Stimulated activated naive CD8-positive, alpha-beta T cell treated with anti-CD3 and anti-CD28 coated beads, Interleukin-15, Interleukin-2, amounts not matched to agents 100 ng/mL and 50 ng/mL, for 24 hours (primary cell): ENCODE measurements around the gene RTKN2.
A peak's percentile ranks its signal among the peaks of the same experiment; 100 is the strongest.
"Not testable (repeated sequence)": the region's sequence is repeated elsewhere in the genome, so short reads cannot be mapped to it uniquely, and the experiment has no call there.

Experiments
- H3K27ac Mint-ChIP-seq: one replicate; pipeline ENCODE4 v1.8.0; 2021; ENCODE audit warnings: mild to moderate bottlenecking, mixed read lengths
- H3K27me3 Mint-ChIP-seq: one replicate; pipeline ENCODE4 v1.8.0; 2021; ENCODE audit warnings: mixed read lengths
- H3K36me3 Mint-ChIP-seq: one replicate; pipeline ENCODE4 v1.8.0; 2021; ENCODE audit warnings: low read depth, mixed read lengths
- H3K4me1 Mint-ChIP-seq: one replicate; pipeline ENCODE4 v1.8.0; 2021; ENCODE audit warnings: low read depth, mixed read lengths
- H3K4me3 Mint-ChIP-seq: one replicate; pipeline ENCODE4 v1.8.0; 2021; ENCODE audit warnings: mild to moderate bottlenecking, mixed read lengths
- H3K9me3 Mint-ChIP-seq: one replicate; pipeline ENCODE4 v1.8.0; 2021; ENCODE audit warnings: mixed read lengths

The RTKN2 gene

DNA sequence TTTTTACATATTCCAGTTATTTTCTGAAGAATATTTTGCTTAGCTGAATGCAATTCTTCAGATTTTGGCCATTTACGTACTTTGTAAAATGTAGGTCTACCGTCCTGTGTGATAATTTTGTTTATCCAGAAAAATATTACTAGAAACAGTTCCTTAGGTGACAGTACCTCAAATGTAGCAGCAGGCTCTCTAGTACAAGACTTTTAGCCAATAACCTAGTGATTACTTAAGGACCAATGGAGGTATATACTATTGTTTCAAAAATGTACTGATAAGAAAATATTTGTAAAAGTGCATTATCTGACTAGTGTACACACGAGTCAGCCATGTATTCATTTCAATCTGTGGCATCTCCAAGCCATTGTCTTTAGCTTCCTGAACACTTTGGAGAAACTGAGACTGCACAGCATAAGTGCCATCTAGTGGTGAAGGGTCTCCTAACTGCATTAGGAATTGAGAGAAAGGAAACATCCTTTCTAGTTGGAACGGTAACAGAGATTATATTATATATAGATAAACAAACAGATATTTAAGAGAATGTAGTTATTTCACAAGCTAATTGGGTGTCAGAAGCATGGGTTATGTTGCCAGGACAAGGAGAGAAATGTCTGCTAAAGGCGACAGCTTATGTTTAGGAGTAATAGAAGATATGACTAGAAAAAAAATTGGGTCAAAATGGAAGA, 23.7 kb downstream of the RTKN2 start:
- H3K9me3 Mint-ChIP-seq = no peaks in the 10 kb centered on the region
- H3K27me3 Mint-ChIP-seq = no peaks in the 10 kb centered on the region
- no peaks in the 10 kb centered on the region for H3K36me3 Mint-ChIP-seq
- H3K4me3 Mint-ChIP-seq = no peak overlapping the region
- H3K4me1 Mint-ChIP-seq = peaks cover 38% of the 10 kb centered on the region
- H3K27ac Mint-ChIP-seq = no peak overlapping the region

DNA sequence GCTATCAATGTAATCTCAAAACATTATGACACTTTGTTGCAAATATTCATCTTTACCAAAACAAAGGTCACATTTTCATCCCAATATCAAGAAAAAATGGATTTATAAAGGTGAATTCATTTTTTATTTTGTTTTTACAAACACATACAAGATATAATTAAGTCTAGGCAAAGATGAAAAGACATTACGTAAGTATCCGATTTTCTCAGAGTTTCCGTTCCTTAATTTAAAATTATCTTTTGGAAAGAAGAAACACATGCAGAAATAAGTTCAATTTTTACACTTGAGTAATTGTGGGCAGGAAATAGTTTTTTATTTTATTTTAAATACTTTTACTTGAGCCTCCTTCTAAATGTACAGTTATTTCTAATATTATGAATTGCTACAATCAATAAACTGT, 24.6 kb downstream of the RTKN2 start:
- H3K27ac Mint-ChIP-seq = peak overlapping the region; percentile 55
- H3K9me3 Mint-ChIP-seq = no peaks in the 10 kb centered on the region
- no peak overlapping the region for H3K4me3 Mint-ChIP-seq
- no peaks in the 10 kb centered on the region for H3K27me3 Mint-ChIP-seq
- no peaks in the 10 kb centered on the region for H3K36me3 Mint-ChIP-seq
- H3K4me1 Mint-ChIP-seq = peaks cover 36% of the 10 kb centered on the region

DNA sequence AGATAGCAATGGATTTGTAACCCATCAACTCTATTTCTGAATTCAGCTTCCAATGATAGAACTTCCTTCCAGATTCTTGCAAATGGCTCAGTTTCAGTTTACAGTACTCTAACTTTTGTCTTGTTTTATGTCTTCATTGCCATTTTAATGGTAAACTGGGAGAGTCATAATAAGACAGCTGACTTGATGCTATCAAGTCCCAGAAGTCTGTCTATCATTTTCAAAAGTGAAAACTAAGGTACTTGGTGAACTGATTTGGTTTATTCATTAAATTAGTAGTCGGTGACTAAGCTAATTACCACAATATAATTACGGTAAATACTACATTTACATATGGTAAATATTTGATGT, 25.0 kb downstream of the RTKN2 start:
- Mint-ChIP-seq H3K4me1 (peaks cover 36% of the 10 kb centered on the region), H3K9me3 (no peaks in the 10 kb centered on the region), H3K4me3 (no peak overlapping the region), H3K27me3 (no peaks in the 10 kb centered on the region), H3K36me3 (no peaks in the 10 kb centered on the region), H3K27ac (peak overlapping the region; percentile 55)

DNA sequence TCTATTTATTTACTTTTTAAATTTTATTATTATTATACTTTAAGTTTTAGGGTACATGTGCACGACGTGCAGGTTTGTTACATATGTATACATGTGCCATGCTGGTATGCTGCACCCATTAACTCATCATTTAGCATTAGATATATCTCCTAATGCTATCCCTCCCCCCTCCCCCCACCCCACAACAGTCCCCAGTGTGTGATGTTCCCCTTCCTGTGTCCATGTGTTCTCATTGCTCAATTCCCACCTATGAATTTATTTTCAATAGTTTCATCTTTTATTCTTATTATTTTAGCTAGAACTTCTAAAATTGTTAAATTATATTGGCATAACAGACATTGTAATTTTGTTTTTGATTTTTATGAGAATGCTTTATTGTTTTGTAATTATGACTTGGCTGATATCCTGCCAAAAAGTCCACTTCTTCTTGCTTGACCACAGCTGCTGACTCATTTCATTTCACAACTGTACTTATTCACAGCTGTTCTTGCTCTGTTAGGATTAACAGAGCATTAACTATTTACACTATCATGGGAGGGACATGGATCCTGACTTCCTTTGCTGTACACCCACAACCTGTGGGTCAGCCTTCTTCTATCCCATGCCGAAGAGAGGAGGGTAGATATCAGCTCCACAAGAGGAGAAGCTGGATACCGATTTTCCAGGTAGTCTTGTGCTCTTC, 25.5 kb downstream of the RTKN2 start:
- not testable (repeated sequence) for H3K4me3 Mint-ChIP-seq
- H3K4me1 Mint-ChIP-seq = peaks cover 36% of the 10 kb centered on the region
- peak overlapping the region; percentile 55 for H3K27ac Mint-ChIP-seq

DNA sequence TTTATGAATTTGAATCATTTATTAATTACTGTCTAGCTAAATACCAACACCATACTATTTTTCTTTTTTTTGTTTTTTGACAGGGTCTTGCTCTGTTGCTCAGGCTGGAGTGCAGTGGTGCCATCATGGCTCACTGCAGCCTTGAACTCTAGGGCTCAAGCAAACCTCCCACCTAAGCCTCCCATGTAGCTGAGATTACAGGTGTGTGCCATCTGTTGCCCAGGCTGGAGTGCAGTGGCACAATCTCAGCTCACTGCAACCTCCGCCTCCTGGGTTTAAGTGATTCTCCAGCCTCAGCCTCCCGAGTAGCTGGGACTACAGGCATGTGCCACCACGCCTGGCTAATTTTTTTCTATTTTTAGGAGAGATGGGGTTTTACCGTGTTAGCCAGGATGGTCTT, 27.1 kb downstream of the RTKN2 start:
- H3K4me3 Mint-ChIP-seq, H3K9me3 Mint-ChIP-seq, H3K36me3 Mint-ChIP-seq, H3K27ac Mint-ChIP-seq, H3K27me3 Mint-ChIP-seq: not testable (repeated sequence)
- peaks cover 39% of the 10 kb centered on the region for H3K4me1 Mint-ChIP-seq

More for the DNA sequence above, 25.5 kb downstream of the RTKN2 start:
- H3K27me3 Mint-ChIP-seq, H3K36me3 Mint-ChIP-seq, H3K9me3 Mint-ChIP-seq: not testable (repeated sequence)

DNA sequence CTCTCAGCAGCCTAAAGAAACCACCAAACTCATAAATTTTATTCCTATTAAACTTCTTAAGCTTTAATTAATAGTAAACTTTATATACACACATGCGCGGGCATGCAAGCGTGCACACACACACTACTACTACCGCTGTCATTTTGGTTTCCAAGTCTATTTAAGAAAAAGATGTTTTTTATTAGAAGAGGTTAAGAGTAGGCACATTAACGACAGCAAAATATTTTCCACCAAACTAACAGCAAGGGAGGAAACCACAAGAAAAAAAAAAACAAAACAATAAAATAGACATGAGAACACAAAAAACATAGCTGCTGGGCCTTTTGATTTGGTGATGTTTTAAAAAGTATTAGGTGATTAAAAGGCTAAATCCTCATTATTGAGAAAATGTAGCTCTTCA, 28.6 kb downstream of the RTKN2 start:
- peak overlapping the region; percentile 13 for H3K4me3 Mint-ChIP-seq
- H3K36me3 Mint-ChIP-seq = no peaks in the 10 kb centered on the region
- H3K4me1 Mint-ChIP-seq = peaks cover 36% of the 10 kb centered on the region
- no peaks in the 10 kb centered on the region for H3K9me3 Mint-ChIP-seq
- no peaks in the 10 kb centered on the region for H3K27me3 Mint-ChIP-seq
- H3K27ac Mint-ChIP-seq = peak overlapping the region; percentile 63

DNA sequence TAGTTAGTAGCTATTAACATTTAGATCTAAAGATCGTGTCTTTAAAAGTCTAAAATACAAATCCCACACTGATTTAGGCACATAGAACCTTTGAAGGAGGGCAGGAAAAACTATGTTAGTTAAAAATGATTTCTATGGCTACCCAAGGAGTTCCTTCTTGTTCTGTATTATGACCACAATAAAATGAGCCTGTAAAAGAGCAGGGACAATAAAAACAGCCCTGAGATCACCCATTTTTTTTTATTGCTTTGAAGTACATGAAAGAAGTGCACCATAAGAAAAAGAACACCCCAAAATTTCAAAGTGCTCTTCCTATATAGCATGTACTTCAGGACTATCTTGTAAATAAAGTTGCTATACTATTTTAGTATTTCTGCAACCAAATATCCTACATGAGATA, 29.8 kb downstream of the RTKN2 start:
- Mint-ChIP-seq H3K4me1 (peaks cover 35% of the 10 kb centered on the region), H3K9me3 (no peaks in the 10 kb centered on the region), H3K27me3 (no peaks in the 10 kb centered on the region), H3K4me3 (no peak overlapping the region), H3K27ac (no peak overlapping the region), H3K36me3 (no peaks in the 10 kb centered on the region)

DNA sequence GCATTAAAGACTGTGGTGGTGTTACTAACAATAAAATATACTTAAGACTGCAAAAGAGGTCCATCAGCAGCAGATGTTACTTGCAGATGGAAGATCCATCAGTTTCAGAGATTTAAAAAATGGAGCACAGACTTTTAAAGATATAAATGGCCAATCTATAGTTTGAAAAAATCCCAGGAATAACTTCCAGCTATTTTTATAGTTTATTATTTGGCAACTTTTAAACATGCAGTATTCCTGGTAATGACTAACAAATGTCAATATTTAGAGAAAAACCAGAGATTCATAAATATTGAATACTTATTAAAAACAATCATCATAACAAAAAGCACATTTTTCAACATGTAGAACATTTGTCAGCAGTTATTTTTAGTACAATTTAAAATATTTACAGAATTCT, 30.7 kb downstream of the RTKN2 start:
- no peaks in the 10 kb centered on the region for H3K36me3 Mint-ChIP-seq
- no peaks in the 10 kb centered on the region for H3K9me3 Mint-ChIP-seq
- no peak overlapping the region for H3K27ac Mint-ChIP-seq
- H3K27me3 Mint-ChIP-seq = no peaks in the 10 kb centered on the region
- H3K4me1 Mint-ChIP-seq = peaks cover 28% of the 10 kb centered on the region
- no peak overlapping the region for H3K4me3 Mint-ChIP-seq

DNA sequence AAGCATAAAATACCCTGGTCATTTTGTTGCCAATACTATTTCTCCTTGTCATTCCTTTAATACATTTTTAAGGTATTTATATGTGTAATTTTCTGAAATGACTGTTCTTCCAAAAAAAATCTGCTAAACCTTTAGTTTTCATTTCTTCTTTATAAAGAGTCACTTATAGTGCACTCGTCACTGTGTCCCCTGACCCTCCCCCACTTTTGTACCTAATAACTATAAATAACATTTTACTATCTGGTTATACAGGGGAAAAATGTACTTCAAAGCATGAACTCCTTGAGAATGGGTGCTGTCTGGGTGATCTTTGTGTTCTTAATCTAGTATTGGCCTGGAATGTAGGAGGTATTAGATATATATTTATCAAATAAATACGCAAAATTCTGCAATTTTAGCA, 31.1 kb downstream of the RTKN2 start:
- no peaks in the 10 kb centered on the region for H3K9me3 Mint-ChIP-seq
- H3K4me1 Mint-ChIP-seq = peaks cover 27% of the 10 kb centered on the region
- no peak overlapping the region for H3K4me3 Mint-ChIP-seq
- H3K27me3 Mint-ChIP-seq = no peaks in the 10 kb centered on the region
- no peak overlapping the region for H3K27ac Mint-ChIP-seq
- H3K36me3 Mint-ChIP-seq = no peaks in the 10 kb centered on the region

DNA sequence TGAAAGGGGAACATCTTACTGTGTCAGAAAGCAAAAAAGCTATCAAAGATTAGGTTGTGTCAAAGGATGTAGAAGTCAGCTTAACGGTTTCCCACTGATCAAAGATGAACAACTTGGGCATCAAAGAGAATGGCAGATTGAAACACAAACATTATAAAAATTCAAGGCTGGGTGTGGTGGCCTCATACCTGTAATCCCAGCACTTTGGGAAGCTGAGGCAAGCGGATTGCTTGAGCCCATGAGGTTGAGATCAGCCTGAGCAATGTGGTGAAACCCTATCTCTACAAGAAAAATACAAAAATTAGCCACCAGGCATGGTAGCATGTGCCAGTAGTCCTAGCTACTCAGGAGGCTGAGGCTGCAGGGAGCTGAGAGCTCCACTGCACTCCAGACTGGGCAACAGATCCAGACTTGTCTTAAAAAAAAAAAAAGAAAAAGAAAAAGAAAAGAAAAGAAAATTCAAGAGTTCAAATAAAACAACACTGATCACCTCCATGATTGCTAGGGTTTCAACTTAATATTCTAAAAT, 34.5 kb downstream of the RTKN2 start:
- Mint-ChIP-seq H3K36me3 (no peaks in the 10 kb centered on the region), H3K4me1 (peaks cover 18% of the 10 kb centered on the region), H3K4me3 (no peak overlapping the region), H3K27me3 (no peaks in the 10 kb centered on the region), H3K27ac (no peak overlapping the region), H3K9me3 (no peaks in the 10 kb centered on the region)

DNA sequence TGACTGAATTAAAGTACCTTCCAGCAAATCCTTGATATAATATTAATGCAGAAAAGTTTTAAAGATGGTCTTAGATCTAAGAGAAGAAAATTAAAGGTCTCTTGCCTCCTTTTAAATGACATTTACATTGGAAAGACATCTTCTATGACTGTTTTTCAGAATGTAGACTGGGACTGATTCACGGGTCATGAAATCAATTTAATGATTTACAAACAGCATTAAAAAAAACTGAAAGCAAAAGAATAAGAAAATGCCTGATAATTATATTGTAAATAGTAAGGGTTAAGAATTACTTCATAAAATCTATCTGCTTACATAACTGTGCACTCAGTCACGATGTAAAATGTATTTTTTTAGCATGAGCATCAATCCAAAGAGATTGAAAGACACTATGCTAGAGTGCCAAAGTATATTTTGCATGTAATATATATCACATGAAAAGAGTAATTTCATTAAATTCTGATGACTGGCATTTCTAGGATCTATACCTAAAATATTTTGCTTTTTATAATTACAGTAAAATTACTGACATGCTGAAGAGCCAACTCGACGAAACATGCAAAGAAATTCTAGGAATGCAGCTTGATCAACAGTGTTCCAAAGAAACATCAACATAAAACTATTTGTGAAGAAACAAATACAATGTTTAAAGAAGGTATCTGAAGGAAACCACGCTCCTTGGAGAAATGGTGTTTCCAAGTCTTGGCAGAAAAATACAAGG, 35.1 kb downstream of the RTKN2 start:
- H3K27me3 Mint-ChIP-seq = no peaks in the 10 kb centered on the region
- peaks cover 18% of the 10 kb centered on the region for H3K4me1 Mint-ChIP-seq
- no peaks in the 10 kb centered on the region for H3K9me3 Mint-ChIP-seq
- H3K4me3 Mint-ChIP-seq = no peak overlapping the region
- H3K36me3 Mint-ChIP-seq = no peaks in the 10 kb centered on the region
- no peak overlapping the region for H3K27ac Mint-ChIP-seq

DNA sequence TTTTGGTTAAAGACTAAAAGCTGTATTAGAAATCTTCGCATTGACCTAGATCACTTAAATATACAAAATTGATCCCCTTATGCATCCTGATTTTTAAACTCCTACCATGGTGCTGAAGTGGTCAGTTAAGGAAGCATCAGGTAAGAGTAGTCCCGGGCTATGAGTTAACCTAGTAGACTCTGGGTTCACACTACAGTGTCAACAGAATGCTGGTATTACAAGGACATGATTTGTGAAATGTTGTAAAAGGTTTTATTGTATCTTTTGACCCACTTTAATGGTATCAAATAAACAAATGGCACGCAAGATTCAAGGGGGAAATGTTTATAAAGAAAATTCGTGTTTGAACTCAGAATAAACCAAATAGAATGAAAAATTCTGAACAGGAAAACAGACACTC, 36.8 kb downstream of the RTKN2 start:
- H3K4me3 Mint-ChIP-seq = no peak overlapping the region
- H3K27me3 Mint-ChIP-seq = no peaks in the 10 kb centered on the region
- H3K36me3 Mint-ChIP-seq = no peaks in the 10 kb centered on the region
- H3K27ac Mint-ChIP-seq = no peak overlapping the region
- peaks cover 18% of the 10 kb centered on the region for H3K4me1 Mint-ChIP-seq
- no peaks in the 10 kb centered on the region for H3K9me3 Mint-ChIP-seq

DNA sequence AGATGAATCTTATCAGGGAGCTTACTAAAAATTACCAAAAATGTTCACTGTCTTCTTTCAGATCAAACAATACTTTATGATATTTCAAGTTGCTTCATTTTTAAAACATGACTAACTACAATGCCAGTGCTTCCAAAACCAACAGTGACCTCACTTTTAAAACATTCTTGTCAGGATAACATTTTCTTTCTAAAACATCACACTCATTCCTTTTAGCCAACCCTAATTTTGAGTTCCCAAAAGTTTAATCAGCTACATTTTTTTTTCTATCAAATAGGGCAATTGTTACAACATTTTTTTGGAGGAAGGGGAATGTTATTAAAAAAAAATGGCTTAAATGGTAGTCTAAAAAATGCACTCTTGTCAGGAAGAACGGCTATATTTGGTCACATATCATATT, 37.3 kb downstream of the RTKN2 start:
- H3K36me3 Mint-ChIP-seq = no peaks in the 10 kb centered on the region
- H3K4me3 Mint-ChIP-seq = no peak overlapping the region
- no peaks in the 10 kb centered on the region for H3K9me3 Mint-ChIP-seq
- no peaks in the 10 kb centered on the region for H3K27me3 Mint-ChIP-seq
- H3K4me1 Mint-ChIP-seq = peaks cover 15% of the 10 kb centered on the region
- H3K27ac Mint-ChIP-seq = no peak overlapping the region

DNA sequence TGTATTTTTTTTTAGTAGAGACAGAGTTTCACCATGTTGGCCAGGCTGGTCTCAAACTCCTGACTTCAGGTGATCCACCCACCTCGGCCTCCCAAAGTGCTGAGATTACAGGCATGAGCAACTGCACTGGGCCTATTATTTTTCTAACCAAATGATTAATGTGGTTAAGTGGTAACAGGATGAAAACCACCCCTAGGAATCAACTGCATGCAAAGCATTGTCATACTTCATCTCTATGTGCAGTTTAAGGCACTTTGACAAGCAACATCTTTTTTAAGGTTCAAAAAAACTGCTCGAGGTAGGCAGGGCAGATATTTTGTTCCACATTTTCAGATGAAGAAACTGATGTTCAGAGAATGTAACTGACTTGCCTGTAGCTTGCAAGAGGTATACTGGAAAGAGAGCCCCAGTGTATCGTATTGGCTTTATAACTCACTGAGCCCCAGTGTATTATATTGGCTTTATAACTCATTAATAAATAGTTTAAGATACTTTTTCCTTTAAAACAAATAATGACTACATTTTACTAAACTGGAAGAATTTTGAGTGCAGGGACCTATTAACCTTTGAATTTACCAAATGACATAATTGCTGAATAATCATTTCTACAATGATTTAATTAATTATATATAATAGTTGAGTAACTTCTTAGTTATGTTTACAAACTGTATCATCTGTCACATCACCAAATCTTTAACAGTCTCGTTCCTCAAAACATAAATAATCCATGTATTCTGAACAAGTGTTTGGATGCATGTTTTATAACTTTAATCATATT, 38.1 kb downstream of the RTKN2 start:
- Mint-ChIP-seq H3K4me3 (no peak overlapping the region), H3K27me3 (no peaks in the 10 kb centered on the region), H3K9me3 (no peaks in the 10 kb centered on the region), H3K27ac (no peak overlapping the region), H3K36me3 (no peaks in the 10 kb centered on the region), H3K4me1 (peaks cover 15% of the 10 kb centered on the region)

DNA sequence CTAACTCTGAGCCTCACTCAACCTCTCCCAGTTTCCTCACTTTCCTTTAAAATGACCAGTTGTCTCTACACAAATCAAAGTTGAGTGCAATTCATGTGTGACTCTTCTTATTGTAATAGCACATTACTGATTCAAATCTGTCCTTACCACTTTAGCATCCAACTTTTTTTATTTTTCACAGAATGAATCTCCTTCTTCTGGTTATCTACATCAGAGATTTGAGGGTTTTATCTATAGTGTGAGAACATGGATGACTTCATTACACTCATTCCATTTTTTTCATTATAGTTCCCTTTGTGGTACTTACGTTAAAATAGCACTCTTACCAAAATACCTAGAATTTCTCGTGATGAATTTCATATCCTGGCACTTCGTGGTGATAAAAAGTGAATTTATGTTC, 43.3 kb downstream of the RTKN2 start:
- H3K9me3 Mint-ChIP-seq = no peaks in the 10 kb centered on the region
- H3K4me1 Mint-ChIP-seq = no peaks in the 10 kb centered on the region
- H3K4me3 Mint-ChIP-seq = no peak overlapping the region
- H3K36me3 Mint-ChIP-seq = no peaks in the 10 kb centered on the region
- H3K27ac Mint-ChIP-seq = no peak overlapping the region
- no peaks in the 10 kb centered on the region for H3K27me3 Mint-ChIP-seq
